Vagina (tissue), 2 donors: ENCODE data around the gene SLC19A1.

Experiments used
- CTCF ChIP-seq, 3 experiments: fragments of 450-650 bp in 2 of 3; fragments of 200-600 bp in 1 of 3; sonication (generic) in 1 of 3; IDR thresholded peaks; one replicate each; pipeline ENCODE4 v1.5.1; 2017 to 2019; ENCODE audit warnings: antibody characterized with exemption in 3 of 3, mild to moderate bottlenecking in 2 of 3, moderate library complexity in 2 of 3
- POLR2A ChIP-seq, 2 donors: fragments of 450-650 bp; IDR thresholded peaks; one replicate each; pipeline ENCODE4 v1.6.1; 2017; ENCODE audit warnings: antibody characterized with exemption in 2 of 2, mild to moderate bottlenecking in 2 of 2, moderate library complexity in 2 of 2
- POLR2AphosphoS5 ChIP-seq, 2 donors: sonication (generic); formaldehyde crosslinking; IDR thresholded peaks; one replicate each; pipeline ENCODE4 v1.9.0; 2017; ENCODE audit warnings: antibody characterized with exemption in 2 of 2, mild to moderate bottlenecking in 2 of 2, low read depth in 1 of 2; ENCODE audit not compliant: insufficient read depth in 1 of 2

GRCh38 chr21:45519182-45519581 is 23.1 kb downstream of the SLC19A1 start:
- TF ChIP-seq POLR2AphosphoS5 (IDR thresholded peaks at IDR 0.05; ENCODE audit: insufficient read depth in 1 of 2, low read depth in 1 of 2) (no peak), POLR2A (IDR thresholded peaks at IDR 0.05) (no peak), CTCF (IDR thresholded peaks at IDR 0.05) (no peak)
